Stimulated activated CD8-positive, alpha-beta memory T cell treated with anti-CD3 and anti-CD28 coated beads, Interleukin-7, amount 100 ng/mL, for 4 hours (primary cell): ENCODE results near the gene SPATA25.

ENCODE experiments used
- DNase-seq, 2 donors: peaks; one replicate each; pipeline ENCODE4 v3.0.0-alpha.2; 2020; ENCODE audit warnings: low read depth in 2 of 2

The SPATA25 gene

GRCh38 chr20:45867136-45867818, 20.1 kb downstream of the SPATA25 start:
- DNase-seq, result no peak

DNA sequence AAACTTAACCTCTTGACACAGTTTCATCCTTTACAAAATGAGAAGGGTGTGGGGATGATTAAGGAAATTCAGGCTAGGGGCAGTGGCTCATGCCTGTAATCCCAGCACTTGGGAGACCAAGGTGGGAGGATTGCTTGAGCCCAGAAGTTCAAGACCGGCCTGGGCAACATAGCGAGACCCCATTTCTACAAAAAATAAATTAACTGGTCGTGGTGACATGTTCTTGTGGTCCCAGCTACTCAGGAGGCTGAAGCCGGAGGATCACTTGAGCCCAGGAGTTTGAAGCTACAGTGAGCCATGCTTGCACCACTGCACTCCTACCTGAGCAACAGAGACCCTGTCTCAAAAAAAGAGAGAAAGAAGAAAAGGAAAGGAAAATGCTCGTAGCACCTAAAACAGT, 21.0 kb downstream of the SPATA25 start:
- DNase-seq, result no peak

- no peak for DNase-seq
These were observed 23.6 kb downstream of the SPATA25 start for GRCh38 chr20:45863543-45864470.

- no peak for DNase-seq
These were observed 26.0 kb downstream of the SPATA25 start for GRCh38 chr20:45861221-45862075.

DNA sequence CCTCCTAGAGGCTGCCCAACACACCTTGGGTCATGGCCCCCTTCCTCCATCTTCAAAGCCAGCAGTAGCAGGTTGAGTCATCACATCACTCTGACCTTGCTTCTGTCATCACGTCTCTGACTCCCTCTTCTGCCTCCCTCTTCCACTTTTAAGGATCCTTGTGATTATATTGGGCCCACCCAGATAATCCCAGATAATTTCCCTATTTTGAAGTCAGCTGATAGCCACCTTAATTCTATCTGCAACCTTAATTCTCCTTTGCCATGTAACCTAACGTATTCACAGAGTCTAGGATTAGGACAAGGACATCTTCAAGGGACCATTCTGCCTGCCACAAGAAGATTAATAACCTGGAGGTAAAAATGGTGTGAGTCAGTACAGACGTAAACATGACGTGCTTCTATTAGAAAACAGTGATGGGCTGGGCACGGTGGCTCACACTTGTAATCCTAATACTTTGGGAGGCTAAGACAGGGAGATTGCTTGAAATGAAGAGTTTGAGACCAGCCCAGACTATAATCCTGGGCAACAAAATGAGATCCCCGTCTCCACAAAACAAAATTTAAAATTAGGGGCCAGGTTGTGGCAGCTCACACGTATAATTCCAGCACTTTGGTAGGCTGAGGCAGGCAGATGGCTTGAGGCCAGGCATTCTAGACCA, 26.7 kb downstream of the SPATA25 start:
- DNase-seq, result no peak

- DNase-seq, result no peak
These were observed 27.5 kb downstream of the SPATA25 start for GRCh38 chr20:45859916-45860315.

GRCh38 chr20:45857882-45858216, 29.6 kb downstream of the SPATA25 start:
- DNase-seq, result peak in 1 of 2 donors; percentile 3

GRCh38 chr20:45857114-45857881, 30.1 kb downstream of the SPATA25 start, which contains the start of the genes ACOT8 and ZSWIM3:
Gene ACOT8, minus strand, starts transcription at chr20:45857392. Its CDS starts 77 bp downstream, at chr20:45857315.
Gene ZSWIM3, plus strand, starts transcription at chr20:45857614. Its CDS starts 212 bp downstream, at chr20:45857826.
- DNase-seq, result peak; percentile 83 to 94

DNA sequence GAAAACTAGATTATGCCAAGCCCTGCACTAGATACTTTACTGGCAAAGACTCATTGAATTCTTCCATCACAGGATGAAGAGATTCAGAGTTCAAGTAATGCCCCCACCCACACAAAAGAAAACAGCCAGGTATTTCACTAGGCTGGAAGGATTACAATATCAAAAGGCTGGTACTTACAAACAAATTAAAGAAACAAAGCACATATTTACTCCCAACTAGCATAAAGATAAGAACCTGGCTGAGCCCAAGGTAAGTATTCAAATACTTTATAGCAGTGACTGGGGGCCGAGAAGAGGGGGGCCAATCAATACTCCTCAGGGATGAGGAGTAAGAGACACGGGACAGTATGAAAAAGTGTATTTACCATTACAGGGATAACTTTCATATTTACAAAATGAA, 33.9 kb downstream of the SPATA25 start:
- no peak for DNase-seq

DNA sequence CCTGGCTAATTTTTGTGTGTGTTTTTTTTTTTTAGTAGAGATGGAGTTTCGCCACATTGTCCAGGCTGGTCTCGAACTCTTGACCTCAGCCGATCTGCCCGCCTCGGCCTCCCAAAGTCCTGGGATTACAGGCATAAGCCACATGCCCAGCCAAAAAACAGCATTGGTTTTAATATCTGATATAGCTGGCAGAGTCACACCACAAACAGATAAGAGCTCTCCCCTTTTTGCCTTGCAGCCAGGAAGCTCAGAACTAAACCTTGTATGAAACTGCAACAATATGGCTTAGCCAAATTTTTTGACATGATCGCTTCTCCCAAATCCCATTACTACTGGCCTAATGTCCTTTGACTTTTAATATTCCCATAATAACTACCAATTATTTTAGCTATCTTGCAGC, 35.1 kb downstream of the SPATA25 start:
- no peak for DNase-seq

DNA sequence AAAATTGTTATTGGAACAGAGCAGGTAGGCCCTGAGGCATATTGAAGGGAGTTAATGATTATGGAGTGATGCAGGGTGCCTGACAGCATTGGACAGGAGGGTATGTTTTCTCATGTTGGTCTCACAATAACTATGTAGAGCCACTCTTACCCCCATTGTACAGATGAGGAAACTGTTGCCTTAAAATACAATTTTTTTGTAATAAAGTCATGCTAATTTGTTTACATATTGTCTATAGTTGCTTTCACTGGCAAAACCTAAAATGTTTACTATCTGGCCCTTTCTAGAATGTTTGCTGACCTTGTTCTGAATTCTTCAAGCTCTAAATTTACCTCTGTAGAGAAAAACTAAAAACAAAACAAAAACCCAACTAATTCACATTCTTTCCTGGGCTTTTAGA, 35.9 kb downstream of the SPATA25 start:
- DNase-seq, result no peak

DNA sequence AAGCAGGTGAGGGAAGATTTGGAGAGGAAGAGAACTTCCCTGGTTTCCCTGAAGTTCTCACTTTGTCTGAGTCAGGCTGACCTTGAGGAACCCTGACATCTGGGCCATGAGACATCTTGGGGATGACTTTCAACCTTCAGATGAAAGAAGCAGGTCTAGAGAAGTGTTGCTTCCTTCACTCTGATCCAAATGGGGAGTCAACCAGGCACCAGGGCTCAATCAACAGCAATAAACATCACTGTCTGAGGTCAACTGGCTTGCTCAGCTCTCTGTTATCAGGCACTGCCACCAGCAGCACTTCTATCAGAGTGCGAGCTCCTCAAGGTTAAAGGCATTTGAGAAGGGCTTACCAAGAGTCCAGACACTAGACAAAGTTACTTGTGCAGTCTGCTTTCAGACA, 36.5 kb downstream of the SPATA25 start:
- DNase-seq, result no peak

DNA sequence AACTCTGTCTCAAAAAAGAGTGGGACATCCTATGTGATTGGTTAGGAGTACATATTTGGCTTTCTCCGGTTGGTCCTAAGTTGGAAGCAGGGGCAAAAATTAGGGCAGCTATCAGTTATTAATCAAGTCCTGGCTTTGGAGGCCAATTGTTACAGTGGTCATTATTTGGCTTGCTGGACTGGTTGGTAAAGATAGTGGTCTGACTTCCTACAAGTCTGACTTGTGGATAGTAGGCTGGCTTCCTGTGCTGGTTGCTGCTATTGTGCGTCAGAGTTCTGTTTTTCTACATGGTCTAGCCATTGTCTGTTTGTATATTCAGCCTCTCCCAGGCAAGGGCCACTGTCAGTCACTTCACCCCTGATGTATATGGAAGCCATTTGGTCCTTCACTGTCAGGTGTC, 37.2 kb downstream of the SPATA25 start:
- no peak for DNase-seq

- DNase-seq, result no peak
These were observed 38.3 kb downstream of the SPATA25 start for GRCh38 chr20:45848969-45849582.

- DNase-seq, result no peak
These were observed 39.0 kb downstream of the SPATA25 start for GRCh38 chr20:45848421-45848820.

GRCh38 chr20:45845452-45845851, 42.0 kb downstream of the SPATA25 start:
- DNase-seq, result no peak

DNA sequence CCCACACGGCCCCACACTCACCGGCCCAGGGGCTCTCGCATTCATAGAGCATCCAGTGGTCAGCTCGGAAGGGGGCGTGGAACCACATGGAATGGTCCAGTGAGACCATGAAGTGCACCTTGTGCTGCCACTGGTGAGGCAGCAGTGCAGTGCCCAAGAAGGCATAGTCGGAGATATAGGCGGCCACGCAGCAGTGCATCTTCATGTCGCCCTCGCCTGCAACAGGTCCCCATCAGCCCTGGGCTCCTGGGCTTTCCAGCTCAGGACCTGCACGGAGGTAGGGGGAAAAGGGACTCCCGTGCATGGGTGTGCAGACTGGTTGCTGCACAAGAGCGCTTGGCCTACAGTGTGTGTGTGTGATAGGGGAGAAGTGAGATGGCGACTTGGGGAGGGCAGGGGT, 43.9 kb downstream of the SPATA25 start:
- no peak for DNase-seq

- DNase-seq, result no peak
These were observed 45.1 kb downstream of the SPATA25 start for GRCh38 chr20:45842169-45842812.

DNA sequence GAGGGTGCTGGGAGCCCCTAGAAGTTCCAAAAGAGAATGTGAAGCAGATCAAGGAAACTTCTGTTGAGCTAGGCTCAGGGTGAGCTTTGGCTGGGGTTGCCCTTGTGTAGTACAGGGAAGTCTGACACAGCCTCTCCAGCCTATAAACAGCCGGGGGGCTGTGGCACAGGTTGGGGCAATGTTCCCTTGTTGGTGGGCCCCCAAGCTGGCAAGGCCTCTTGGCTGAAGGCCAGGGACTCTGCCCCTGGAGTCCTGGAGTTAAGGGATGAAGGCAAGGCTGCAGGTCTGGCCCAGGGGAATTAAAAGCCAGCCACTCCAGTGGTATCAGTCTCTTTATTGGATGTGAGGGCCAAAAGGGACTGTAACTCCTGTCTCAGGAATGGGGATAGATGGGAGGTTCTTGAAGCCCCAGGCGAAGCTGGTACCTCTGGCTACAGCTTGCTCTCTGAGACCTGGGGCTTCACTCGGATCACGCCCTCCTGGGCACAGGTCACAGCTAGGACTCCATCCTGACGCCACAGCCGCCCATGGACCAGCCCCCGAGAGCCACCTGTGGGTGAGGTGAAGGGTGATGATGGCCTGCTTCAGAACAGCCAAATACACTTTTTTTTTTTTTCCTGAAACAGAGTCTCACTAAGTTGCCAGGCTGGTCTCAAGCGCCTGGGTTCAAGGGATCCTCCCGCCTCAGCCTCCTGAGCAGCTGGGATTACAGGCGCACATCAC, 45.9 kb downstream of the SPATA25 start:
- no peak for DNase-seq
